Activated CD4-positive, alpha-beta T cell treated with anti-CD3 and anti-CD28 coated beads for 48 hours (primary cell): ENCODE measurements around the gene ANP32E.
A peak's percentile ranks its signal among the peaks of the same experiment; 100 is the strongest.
"Not testable (repeated sequence)": the region's sequence is repeated elsewhere in the genome, so short reads cannot be mapped to it uniquely, and the experiment has no call there.

Experiments
- DNase-seq: peaks from one replicate; pipeline ENCODE4 v3.0.0-alpha.2; 2020

ANP32E gene

GRCh38 chr1:150256554-150257341, 20.8 kb upstream of the ANP32E start:
- DNase-seq = no peak

GRCh38 chr1:150256198-150256553, 20.3 kb upstream of the ANP32E start:
- no peak for DNase-seq

GRCh38 chr1:150249936-150250335, 14.0 kb upstream of the ANP32E start:
- no peak for DNase-seq

GRCh38 chr1:150243003-150243402, 7.1 kb upstream of the ANP32E start:
- DNase-seq = no peak

- no peak for DNase-seq
These were observed 1.8 kb upstream of the ANP32E start for GRCh38 chr1:150237746-150238145.

- DNase-seq = not testable (repeated sequence)
These were observed 1.3 kb upstream of the ANP32E start for GRCh38 chr1:150237176-150237575.

GRCh38 chr1:150236614-150237100, 745 bp upstream of the ANP32E start:
- DNase-seq = no peak

GRCh38 chr1:150235294-150235851, 539 bp downstream of the ANP32E start:
- DNase-seq = peak; percentile 42

GRCh38 chr1:150234566-150235293, 1.2 kb downstream of the ANP32E start:
- peak; percentile 95 for DNase-seq

GRCh38 chr1:150234309-150234565, 1.7 kb downstream of the ANP32E start:
- no peak for DNase-seq

- peak; percentile 48 for DNase-seq
These were observed 2.3 kb downstream of the ANP32E start for GRCh38 chr1:150233359-150234308.

- not testable (repeated sequence) for DNase-seq
These were observed 3.0 kb downstream of the ANP32E start for GRCh38 chr1:150232921-150233320.

- not testable (repeated sequence) for DNase-seq
These were observed 7.7 kb downstream of the ANP32E start for GRCh38 chr1:150228246-150228645.

GRCh38 chr1:150227228-150227627, 8.7 kb downstream of the ANP32E start:
- no peak for DNase-seq

- no peak for DNase-seq
These were observed 9.4 kb downstream of the ANP32E start for GRCh38 chr1:150226486-150226885.

GRCh38 chr1:150225546-150225945, 10.4 kb downstream of the ANP32E start:
- no peak for DNase-seq

GRCh38 chr1:150224983-150225382, 10.9 kb downstream of the ANP32E start:
- no peak for DNase-seq

- no peak for DNase-seq
These were observed 14.4 kb downstream of the ANP32E start for GRCh38 chr1:150221552-150221951.

- not testable (repeated sequence) for DNase-seq
These were observed 20.1 kb downstream of the ANP32E start for GRCh38 chr1:150215855-150216254.

GRCh38 chr1:150214099-150214756, 21.7 kb downstream of the ANP32E start:
- DNase-seq = not testable (repeated sequence)

GRCh38 chr1:150213170-150214098, 22.5 kb downstream of the ANP32E start:
- DNase-seq = peak; percentile 95
